ENCODE data around the gene FZR1. TPM values are rescaled to one million over a fixed set of nuclear protein-coding genes. Genes with fewer than 3 reads are reported as not detected.
"Not testable (repeated sequence)": the region's sequence is repeated elsewhere in the genome, so short reads cannot be mapped to it uniquely, and the experiment has no call there.

Gene FZR1
- total RNA-seq, 1 experiment from 2014 or later, result 53.4 TPM

DNA sequence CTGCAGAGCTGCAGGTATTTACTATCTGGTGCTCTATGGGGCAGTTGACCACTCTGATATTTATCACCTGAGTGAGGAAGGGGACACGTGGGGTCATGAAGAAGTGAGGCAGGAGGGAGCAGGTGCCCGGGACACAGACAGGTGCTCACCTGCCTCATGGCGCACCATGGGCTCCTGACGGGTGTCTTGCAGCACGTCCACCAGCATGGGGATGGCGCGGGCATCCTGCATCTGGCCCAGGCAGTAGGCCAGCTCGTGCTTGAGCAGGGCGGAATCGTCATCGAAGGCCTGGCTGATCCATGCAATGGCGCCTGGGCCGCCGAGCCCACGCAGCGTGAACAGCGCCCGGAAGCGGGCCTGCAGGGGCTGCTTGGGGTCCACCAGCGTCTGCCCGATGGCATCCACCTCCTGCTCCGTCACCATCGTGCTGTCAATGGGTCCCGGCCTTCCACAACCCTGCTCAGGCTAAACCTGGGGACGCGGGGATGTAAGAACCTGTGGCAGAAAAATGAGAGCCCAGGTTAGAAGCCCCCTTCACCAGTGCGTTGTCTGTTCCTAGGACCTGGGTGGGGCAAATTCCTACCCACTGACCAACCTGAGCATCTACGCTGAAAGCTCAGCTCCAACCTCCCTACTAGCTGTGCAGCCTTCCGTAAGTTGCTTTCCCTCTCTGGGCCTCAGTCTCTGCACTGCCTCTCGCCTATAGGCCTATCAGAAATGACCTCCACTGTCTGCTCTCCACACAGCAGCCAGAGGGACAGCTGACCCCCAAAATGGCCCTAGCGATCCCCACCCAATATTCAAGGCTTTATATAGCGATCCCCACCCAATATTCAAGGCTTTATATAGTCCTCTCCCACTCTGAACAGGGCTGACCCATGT lies 9.5 kb upstream of the FZR1 start:
- Histone ChIP-seq H3K4me1 (replicated peaks) (peaks cover 10% of the 10 kb centered on the region), H3K4me3 (no peak overlapping the region), H3K36me3 (peaks cover 59% of the 10 kb centered on the region), H3K9me3 (replicated peaks) (no peaks in the 10 kb centered on the region), H3K27ac (no peak overlapping the region), H3K27me3 (replicated peaks) (no peaks in the 10 kb centered on the region)
- no peak for DNase-seq (ENCODE audit: low read depth in 1 of 2, low spot score in 2 of 2)

DNA sequence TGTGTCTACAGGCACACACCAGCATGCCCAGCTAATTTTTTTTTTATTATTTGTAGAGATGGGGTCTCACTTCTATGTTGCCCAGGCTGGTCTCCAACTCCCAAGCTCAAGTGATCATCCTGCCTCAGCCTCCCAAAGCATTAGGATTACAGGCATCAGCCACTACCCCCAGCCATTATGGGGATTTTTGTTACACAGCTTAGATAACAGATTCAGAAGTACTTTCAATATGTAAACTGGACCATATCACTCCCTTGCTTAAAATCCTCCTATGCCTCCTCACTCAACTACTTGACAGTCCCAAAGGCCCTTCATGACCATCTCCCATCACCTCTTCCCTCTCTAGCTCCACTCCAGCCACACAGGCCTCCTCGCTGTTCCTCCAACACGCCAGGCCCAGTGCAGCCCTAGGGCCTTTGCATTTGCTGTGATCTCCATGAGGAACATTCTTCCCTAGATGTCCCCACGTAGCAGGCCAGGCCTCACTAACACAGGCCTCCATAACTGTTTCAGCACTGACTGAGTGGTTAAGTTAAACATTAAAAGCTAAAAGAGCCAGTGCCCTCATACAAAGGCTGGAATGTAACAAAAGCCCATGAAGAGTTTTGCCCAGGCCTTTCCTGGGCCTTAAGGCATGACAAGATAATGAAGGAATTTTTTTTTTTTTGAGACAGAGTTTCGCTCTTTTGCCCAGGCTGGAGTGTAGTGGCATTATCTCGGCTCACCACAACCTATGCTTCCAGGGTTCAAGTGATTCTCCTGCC lies 8.2 kb upstream of the FZR1 start:
- no peak for DNase-seq (ENCODE audit: low read depth in 1 of 2, low spot score in 2 of 2)
- Histone ChIP-seq H3K27me3 (replicated peaks) (no peaks in the 10 kb centered on the region), H3K27ac (no peak overlapping the region), H3K4me1 (replicated peaks) (peaks cover 10% of the 10 kb centered on the region), H3K9me3 (replicated peaks) (no peaks in the 10 kb centered on the region), H3K4me3 (no peak overlapping the region), H3K36me3 (peaks cover 46% of the 10 kb centered on the region)

DNA sequence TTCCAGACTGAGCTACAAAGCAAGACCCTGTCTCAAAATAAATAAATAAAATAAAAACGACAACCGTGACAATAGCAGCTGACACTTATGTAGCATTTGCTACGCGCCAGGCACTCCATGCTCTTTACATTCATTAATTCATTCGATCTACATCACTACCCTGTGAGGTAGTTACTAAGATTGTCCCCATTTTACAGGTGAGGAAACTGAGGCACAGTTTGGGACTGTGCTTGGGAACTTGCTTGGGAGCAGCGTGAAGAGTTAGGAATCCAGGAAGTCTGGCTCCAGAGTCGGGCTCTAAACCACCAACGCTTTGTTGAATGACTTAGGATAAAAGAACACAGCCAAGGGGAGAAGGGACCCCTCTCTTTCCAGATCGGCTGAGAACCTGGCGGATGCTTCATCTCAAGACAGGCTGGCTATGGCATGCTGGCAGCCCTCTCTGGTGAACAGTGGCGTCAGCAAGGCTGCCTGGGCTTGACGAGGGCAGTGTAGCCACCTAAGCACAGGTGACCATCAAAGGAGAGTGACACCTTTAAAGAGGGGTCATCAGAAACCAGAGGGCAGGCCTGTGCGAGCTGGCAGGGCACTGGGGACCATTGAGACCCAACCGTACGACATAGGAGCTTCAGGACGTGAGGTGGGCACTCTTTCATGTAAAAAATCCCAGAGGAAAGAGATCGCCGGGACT lies 6.2 kb upstream of the FZR1 start:
- Histone ChIP-seq H3K4me1 (replicated peaks) (peaks cover 10% of the 10 kb centered on the region), H3K27me3 (replicated peaks) (no peaks in the 10 kb centered on the region), H3K9me3 (replicated peaks) (no peaks in the 10 kb centered on the region), H3K27ac (peak overlapping the region; percentile 98), H3K4me3 (peak overlapping the region; percentile 85), H3K36me3 (peaks cover 28% of the 10 kb centered on the region)
- DNase-seq (ENCODE audit: low read depth in 1 of 2, low spot score in 2 of 2), result no peak

DNA sequence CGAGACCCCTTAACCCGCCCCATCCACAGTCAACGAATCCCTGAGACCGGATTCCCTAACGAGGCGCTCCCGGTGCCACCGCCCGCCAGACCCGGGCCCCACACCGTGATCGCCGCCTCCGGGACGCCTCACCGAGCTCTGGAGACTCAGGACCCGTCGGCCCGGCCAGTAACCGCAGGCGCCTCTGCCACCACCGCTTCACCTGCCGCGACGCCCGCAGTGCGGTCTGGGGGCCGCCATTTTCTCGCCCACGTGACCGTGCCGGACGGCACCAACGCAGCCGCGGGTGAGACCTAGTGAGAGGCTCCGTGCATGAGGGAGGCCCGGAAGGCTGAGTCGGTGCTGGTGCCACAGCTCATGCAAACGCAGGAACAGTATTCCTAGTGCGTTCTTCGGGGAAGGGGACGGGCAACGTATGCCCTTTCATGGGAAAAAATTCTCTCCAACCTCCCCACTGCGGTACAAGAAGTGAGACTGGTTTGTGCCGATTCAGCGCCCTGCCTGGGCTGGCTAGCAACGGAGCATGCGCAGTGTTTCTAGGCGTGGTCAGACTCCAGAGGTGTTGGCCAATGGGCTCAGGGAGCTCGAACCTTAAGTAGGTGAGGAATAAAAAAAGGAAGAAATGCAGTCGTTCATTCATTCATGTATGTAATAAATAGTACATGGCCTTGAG lies 5.5 kb upstream of the FZR1 start, which contains the start of gene DOHH:
TSS of gene DOHH (minus strand) at position 246 of the 673 bp plus-strand sequence. CDS start 3,860 bp downstream, outside the sequence.
- H3K4me3 ChIP-seq, result peak within 1 kb of the TSS; percentile 85
- H3K27me3 ChIP-seq (replicated peaks), result no peaks in the 10 kb centered on the region
- H3K27ac ChIP-seq, result peak within 1 kb of the TSS; percentile 98
- DNase-seq (ENCODE audit: low read depth in 1 of 2, low spot score in 2 of 2), result peak; percentile 96
- peaks cover 21% of the 10 kb centered on the region for H3K36me3 ChIP-seq
- no peaks in the 10 kb centered on the region for H3K9me3 ChIP-seq (replicated peaks)
- H3K4me1 ChIP-seq (replicated peaks), result peaks cover 14% of the 10 kb centered on the region

DNA sequence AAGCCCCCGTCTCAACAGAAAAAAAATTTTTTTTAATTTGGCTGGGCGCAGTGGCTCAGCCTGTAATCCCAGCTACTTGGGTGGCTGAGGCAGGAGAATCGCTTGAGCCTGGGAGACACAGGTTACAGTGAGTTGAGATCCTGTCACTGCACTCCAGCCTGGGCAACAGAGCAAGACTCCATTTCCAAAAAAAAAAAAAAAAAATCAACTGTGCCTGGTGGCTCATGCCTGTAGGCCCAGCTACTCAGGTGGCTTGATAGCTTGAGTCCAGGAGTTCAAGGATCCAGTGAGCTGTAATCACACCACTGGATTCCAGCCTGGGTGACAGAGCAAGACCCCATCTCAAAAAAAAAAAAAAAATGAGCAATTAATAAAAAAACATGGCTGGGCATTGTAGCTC lies 4.3 kb upstream of the FZR1 start:
- H3K36me3 ChIP-seq, result peaks cover 15% of the 10 kb centered on the region
- no peak overlapping the region for H3K4me3 ChIP-seq
- no peaks in the 10 kb centered on the region for H3K9me3 ChIP-seq (replicated peaks)
- no peak for DNase-seq (ENCODE audit: low read depth in 1 of 2, low spot score in 2 of 2)
- peaks cover 17% of the 10 kb centered on the region for H3K4me1 ChIP-seq (replicated peaks)
- H3K27ac ChIP-seq, result no peak overlapping the region
- H3K27me3 ChIP-seq (replicated peaks), result no peaks in the 10 kb centered on the region

DNA sequence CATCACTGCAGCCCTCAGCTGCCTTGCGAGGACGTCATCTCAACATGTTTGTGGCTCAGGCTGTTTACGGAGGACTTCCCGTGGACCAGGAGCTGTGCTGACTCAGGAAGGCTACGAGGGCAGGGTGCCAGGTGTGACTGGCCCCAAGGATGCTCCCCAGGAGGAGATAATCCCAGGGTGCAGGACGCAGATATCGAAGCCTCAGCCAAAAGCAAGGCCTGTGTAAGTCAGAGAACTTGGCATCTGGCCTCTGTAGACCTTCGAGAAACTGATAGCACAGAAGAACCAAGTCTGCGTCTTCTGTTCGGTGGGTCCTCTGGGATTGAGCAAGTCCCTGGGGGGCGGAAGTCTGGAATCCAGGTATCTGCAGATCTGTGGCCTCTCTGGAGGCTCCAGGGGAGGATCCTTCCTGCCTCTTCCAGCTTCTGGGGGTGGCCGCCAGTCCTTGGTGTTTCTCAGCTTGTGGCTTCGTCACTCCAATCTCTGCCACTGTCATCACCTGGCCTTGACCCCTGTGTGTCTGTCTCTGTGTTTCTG lies 3.0 kb upstream of the FZR1 start:
- no peaks in the 10 kb centered on the region for H3K9me3 ChIP-seq (replicated peaks)
- no peaks in the 10 kb centered on the region for H3K27me3 ChIP-seq (replicated peaks)
- H3K4me1 ChIP-seq (replicated peaks), result peaks cover 24% of the 10 kb centered on the region
- DNase-seq (ENCODE audit: low read depth in 1 of 2, low spot score in 2 of 2), result no peak
- no peak overlapping the region for H3K27ac ChIP-seq
- H3K4me3 ChIP-seq, result no peak overlapping the region
- H3K36me3 ChIP-seq, result peaks cover 21% of the 10 kb centered on the region

DNA sequence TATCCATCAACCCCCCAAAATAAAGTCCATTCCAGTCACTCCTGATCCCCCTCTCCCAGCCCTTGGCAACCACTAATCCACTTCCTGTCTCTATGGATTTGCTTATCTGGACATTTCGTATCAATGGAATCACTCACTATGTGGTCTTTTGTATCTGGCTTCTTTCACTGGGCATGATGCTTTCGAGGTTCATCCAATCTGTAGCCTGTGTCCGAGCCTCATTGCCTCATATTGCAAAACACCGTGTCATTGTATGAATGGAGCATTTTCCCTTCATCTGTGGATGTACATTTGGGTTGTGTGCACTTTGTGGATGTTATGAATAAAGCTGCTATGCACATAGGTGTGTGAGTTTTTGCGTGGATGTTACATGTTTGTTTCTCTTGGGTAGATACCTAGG lies 1.4 kb upstream of the FZR1 start:
- Histone ChIP-seq H3K4me3 (no peak overlapping the region), H3K27ac (no peak overlapping the region), H3K27me3 (replicated peaks) (no peaks in the 10 kb centered on the region), H3K9me3 (replicated peaks) (no peaks in the 10 kb centered on the region), H3K4me1 (replicated peaks) (peaks cover 35% of the 10 kb centered on the region), H3K36me3 (peaks cover 31% of the 10 kb centered on the region)
- no peak for DNase-seq (ENCODE audit: low read depth in 1 of 2, low spot score in 2 of 2)

DNA sequence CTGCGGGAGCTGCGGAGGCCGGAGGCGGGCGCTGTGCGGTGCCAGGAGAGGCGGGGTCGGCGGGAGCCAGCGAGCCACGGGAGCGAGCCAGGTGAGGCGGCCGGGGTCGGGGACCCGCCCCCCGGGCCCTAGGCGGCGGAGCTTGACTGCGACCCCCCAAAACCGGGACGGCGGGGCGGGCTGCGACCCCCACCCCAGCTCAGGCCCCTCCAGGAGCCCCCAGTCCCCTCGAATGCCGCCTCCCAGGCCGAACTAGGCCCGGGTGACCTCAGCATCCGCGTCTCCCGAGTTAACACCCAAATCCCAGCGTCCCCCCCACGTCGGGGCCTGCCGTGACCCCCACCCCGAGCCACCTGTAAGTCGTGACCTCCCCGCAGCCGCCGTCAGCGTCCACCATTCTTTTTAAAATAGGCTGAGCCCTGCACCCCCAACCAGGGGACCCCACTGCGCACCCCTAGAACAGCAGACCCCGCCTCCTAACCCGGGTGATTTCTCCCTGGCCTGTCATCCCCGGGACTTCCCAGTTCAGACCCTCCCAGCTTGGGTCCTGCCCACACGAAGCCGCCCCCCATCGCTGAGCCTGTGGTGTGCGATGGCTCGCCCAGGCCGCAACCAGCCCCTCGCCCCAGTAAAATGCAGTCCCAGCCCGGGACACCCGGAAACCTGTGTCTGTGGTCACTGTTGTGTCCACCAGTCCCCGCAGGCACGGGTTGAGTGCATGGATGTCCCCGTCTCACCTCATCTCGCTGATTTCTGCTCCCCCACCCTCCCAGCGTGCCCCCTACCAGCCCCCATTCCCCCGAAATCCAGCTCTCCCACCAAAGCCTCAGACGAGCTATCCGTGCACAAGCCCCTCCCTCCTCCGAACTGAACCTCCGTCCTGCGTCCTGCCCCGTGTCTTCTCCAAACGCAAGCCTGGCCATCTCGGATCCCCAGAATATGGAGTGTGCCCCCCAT lies 551 bp downstream of the FZR1 start:
- Histone ChIP-seq H3K36me3 (peaks cover 46% of the 10 kb centered on the region), H3K9me3 (replicated peaks) (no peaks in the 10 kb centered on the region), H3K27me3 (replicated peaks) (no peaks in the 10 kb centered on the region), H3K4me3 (peak overlapping the region; percentile 91), H3K27ac (peak overlapping the region; percentile 61), H3K4me1 (replicated peaks) (peaks cover 36% of the 10 kb centered on the region)
- DNase-seq (ENCODE audit: low read depth in 1 of 2, low spot score in 2 of 2), result no peak

DNA sequence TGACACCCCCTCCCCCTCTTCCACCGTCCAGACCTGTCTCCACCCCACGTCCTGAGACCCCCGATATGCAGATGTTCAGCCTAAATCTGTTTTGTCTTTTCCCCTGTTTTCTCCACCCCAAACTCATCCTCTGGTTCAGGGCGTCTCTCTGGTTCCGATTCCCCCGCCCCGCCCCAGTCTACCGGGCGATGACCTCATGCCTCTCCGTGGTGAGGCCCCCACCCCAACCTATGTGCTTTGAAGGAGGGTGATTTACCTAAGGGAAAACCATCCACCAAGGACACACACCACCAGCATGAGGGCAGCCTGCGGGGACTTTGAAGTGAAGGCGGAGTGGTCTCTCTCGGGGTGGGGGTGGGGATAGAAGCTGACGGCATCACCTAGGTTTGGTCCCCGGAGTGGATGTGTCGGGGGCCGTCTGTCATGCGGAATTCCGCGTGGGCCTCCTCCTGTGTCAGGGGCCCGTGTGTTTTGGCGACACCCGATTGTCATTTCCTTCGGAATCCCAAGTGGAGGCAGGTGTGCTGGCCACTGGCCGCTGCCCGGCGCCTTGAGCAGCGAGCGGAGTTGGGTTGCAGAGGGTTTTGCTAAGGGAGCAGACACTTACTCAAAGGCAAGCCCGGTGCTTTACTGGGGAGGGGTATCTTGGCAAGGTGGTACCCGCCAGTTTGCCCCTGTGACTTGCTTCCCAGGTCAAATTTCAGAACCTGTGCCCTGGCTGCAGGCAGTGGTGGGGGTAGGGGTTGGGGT lies 1.4 kb downstream of the FZR1 start:
- no peak for DNase-seq (ENCODE audit: low read depth in 1 of 2, low spot score in 2 of 2)
- Histone ChIP-seq H3K27me3 (replicated peaks) (no peaks in the 10 kb centered on the region), H3K27ac (no peak overlapping the region), H3K9me3 (replicated peaks) (no peaks in the 10 kb centered on the region), H3K36me3 (peaks cover 54% of the 10 kb centered on the region), H3K4me1 (replicated peaks) (peaks cover 36% of the 10 kb centered on the region), H3K4me3 (peak overlapping the region; percentile 91)

DNA sequence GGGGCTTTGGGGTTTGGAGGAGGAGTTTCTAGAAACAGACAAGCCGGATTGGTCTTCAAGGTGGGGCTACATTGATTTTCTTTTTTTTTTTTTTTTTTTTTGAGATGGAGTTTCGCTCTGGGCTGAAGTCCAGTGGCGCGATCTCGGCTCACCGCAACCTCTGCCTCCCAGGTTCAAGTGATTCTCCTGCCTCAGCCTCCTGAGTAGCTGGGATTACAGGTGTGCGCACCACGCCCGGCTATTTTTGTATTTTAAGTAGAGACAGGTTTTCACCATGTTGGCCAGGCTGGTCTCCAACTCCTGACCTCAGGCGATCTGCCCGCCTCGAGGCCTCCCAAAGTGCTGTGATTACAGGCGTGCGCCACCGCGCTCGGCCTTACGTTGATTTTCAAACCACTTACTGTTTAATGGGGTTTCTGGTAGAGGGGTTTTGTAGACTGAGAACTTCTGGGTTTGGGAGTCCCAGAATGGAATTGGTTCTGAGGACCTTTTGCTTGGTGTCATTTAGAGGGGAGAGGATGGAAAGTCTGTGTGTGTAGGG lies 2.1 kb downstream of the FZR1 start:
- not testable (repeated sequence) for H3K9me3 ChIP-seq (replicated peaks); H3K4me3 ChIP-seq; H3K27me3 ChIP-seq (replicated peaks); DNase-seq (ENCODE audit: low read depth in 1 of 2, low spot score in 2 of 2); H3K27ac ChIP-seq
- Histone ChIP-seq H3K36me3 (peaks cover 60% of the 10 kb centered on the region), H3K4me1 (replicated peaks) (peaks cover 39% of the 10 kb centered on the region)

DNA sequence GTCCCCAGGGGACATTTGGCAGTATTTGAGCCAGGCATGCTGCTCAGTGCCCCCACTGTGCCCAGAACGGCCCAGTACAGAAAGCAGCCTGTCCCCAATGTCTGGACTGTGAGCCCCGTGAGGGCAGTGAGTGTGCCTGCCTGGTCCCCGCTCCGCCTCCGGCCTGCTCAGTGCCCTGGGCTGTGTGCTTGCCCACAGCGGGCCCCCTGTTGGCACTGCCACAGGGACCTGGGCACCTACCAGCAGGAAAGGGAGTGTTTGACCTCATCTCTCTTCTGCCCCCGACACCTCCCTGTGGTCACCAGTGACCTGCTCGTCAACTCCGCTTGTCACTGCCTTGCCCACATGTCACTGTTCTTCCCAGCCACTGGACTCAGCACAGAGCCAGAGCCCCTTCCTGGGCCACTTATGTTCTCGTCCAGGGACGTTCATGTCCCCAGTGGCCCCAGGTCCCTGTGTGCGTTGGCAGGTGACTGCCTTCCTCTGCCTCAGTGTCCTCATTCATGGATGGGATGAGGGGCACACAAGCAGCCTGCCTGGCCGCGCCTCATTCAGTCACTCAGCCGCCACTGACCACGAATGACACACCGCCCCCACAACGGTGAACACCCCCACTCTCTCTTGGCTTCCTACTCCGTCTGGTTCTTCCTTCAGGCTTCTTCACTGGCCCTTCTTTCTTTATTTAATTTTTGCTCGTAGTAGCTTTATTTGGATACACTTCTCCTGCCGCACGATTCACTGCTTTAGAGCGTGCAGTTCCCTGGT lies 2.8 kb downstream of the FZR1 start:
- Histone ChIP-seq H3K4me3 (no peak overlapping the region), H3K4me1 (replicated peaks) (peaks cover 47% of the 10 kb centered on the region), H3K36me3 (peaks cover 67% of the 10 kb centered on the region), H3K9me3 (replicated peaks) (no peaks in the 10 kb centered on the region), H3K27ac (peak overlapping the region; percentile 0; the same call in 1 of the 2 replicates), H3K27me3 (replicated peaks) (no peaks in the 10 kb centered on the region)
- DNase-seq (ENCODE audit: low read depth in 1 of 2, low spot score in 2 of 2), result no peak

All from SJSA1 (cell line).